H1 (cell line): ENCODE data around the gene OLFM1. TPM values are rescaled to one million over a fixed set of nuclear protein-coding genes. Genes with fewer than 3 reads are reported as not detected.

Source experiments
- CEBPB ChIP-seq: IDR thresholded peaks from 2 replicates; pipeline ENCODE4 v1.6.1; 2012; ENCODE audit warnings: low read depth, low read length
- EZH2 ChIP-seq: fragments of 200-600 bp; sonication (generic); IDR thresholded peaks from 2 replicates; pipeline ENCODE4 v1.7.1; 2012; ENCODE audit warnings: low read depth, mild to moderate bottlenecking, moderate library complexity, low read length, inconsistent platforms; ENCODE audit not compliant: severe bottlenecking
- HDAC2 ChIP-seq, 2 experiments: fragments of 300-600 bp in 1 of 2; sonication (generic) in 1 of 2; IDR thresholded peaks; 2 replicates each; pipeline ENCODE4 v1.6.1; 2011 to 2012; ENCODE audit warnings: low read depth in 2 of 2, low read length in 2 of 2, mild to moderate bottlenecking in 2 of 2, moderate library complexity in 2 of 2, borderline replicate concordance in 1 of 2, inconsistent platforms in 1 of 2
- HDAC6 ChIP-seq: IDR thresholded peaks from one replicate; pipeline ENCODE4 v1.7.1; 2012; ENCODE audit warnings: low read depth, mild to moderate bottlenecking, inconsistent platforms, low read length, moderate library complexity
- SUZ12 ChIP-seq: fragments of 200-600 bp; sonication (generic); IDR thresholded peaks from 2 replicates; pipeline ENCODE4 v1.6.1; 2012; ENCODE audit warnings: mild to moderate bottlenecking, inconsistent platforms, low read length, moderate library complexity, mixed read lengths
- polyA plus RNA-seq, 7 experiments: library from polyadenylated mRNA; depleted of rRNA in 3 of 7; stranded (reverse) in 5 of 7; unstranded in 2 of 7; fragments of >200 nt in 5 of 7; fragments of 200-250 nt in 2 of 7; gene quantifications; 1 replicate in 5 of 7; 2 replicates in 1 of 7; 4 replicates in 1 of 7; pipeline versions ENCODE4 v1.2.1 to v1.2.3, GENCODE V29; 2011 to 2013; ENCODE audit warnings: missing spikeins in 2 of 7, mixed read lengths in 2 of 7
- total RNA-seq: library from RNA; stranded (reverse); fragmentation: NEBNext Ultra II Directional; extraction: Animal tissue kit (Norgen Biotek cat#: 25700); gene quantifications from 2 replicates; pipeline ENCODE4 v1.2.1, GENCODE V29; 2021

Gene OLFM1
- total and polyA plus RNA-seq, 2 of the 8 experiments (the other 6 are each of a cell fraction or from before 2014, with no cell fraction given), result 53.0 to 53.4 TPM

GRCh38 chr9:135104761-135105160 is 17.3 kb downstream of the OLFM1 start (continued):
- TF ChIP-seq CEBPB (no peak), HDAC2 (IDR thresholded peaks at IDR 0.05; ENCODE audit: borderline replicate concordance in 1 of 2, low read depth in 2 of 2, low read length in 2 of 2) (no peak), HDAC6 (no peak), SUZ12 (no peak), EZH2 (no peak)
